Endothelial cell of umbilical vein (primary cell): Measurements from ENCODE around the gene SULT4A1.

Experiments
- CTCF ChIP-seq, 2 donors: IDR thresholded peaks; 1 replicate in 1 of 2; 2 replicates in 1 of 2; pipeline ENCODE4 v1.5.1; 2011; ENCODE audit warnings: low read length in 2 of 2, mild to moderate bottlenecking in 2 of 2, moderate library complexity in 2 of 2, control low read depth in 1 of 2, inconsistent platforms in 1 of 2, low read depth in 1 of 2; ENCODE audit not compliant: insufficient read depth in 1 of 2; ENCODE audit errors: extremely low read depth in 1 of 2
- EZH2 ChIP-seq: IDR thresholded peaks from 2 replicates; pipeline ENCODE4 v1.6.1; 2012; ENCODE audit warnings: borderline replicate concordance, low read depth, mild to moderate bottlenecking, moderate library complexity, low read length, inconsistent platforms; ENCODE audit not compliant: severe bottlenecking
- FOS ChIP-seq: IDR thresholded peaks from 2 replicates; pipeline ENCODE4 v1.6.1; 2011; ENCODE audit warnings: mild to moderate bottlenecking, low read length, moderate library complexity, borderline replicate concordance; ENCODE audit not compliant: insufficient read depth
- MAX ChIP-seq: IDR thresholded peaks from 2 replicates; pipeline ENCODE4 v1.6.1; 2011; ENCODE audit not compliant: insufficient read depth, insufficient read length
- POLR2A ChIP-seq: IDR thresholded peaks from 2 replicates; pipeline ENCODE4 v1.6.1; 2012; ENCODE audit warnings: low read depth, mild to moderate bottlenecking, control low read depth, low read length
- POLR2AphosphoS5 ChIP-seq: IDR thresholded peaks from 2 replicates; pipeline ENCODE4 v1.6.1; 2012; ENCODE audit warnings: low read depth, mild to moderate bottlenecking, control low read depth, low read length, moderate library complexity; ENCODE audit not compliant: insufficient read depth

GRCh38 chr22:43867839-43868635 lies 5.7 kb upstream of the SULT4A1 start:
- TF ChIP-seq CTCF (IDR thresholded peaks at IDR 0.05; ENCODE audit: extremely low read depth in 1 of 2, insufficient read depth in 1 of 2, low read depth in 1 of 2, low read length in 2 of 2) (no peak), POLR2AphosphoS5 (no peak), POLR2A (no peak), EZH2 (no peak), FOS (no peak), MAX (no peak)
